CD4-positive, CD25-positive, alpha-beta regulatory T cell (primary cell): ENCODE results near the gene CCDC12. TPM values are rescaled to one million over a fixed set of nuclear protein-coding genes. Genes with fewer than 3 reads are reported as not detected.
A peak's percentile ranks its signal among the peaks of the same experiment; 100 is the strongest.

Experiments
- ATAC-seq, 2 donors: fragments of 150-1000 bp; cut with Tn5 transposase; one replicate each; pipeline ENCODE4 v1.10.0; 2021; ENCODE audit warnings: low read depth in 2 of 2, moderate number of reproducible peaks in 2 of 2, moderate library complexity in 1 of 2
- DNase-seq, 3 donors: peaks; one replicate each; pipeline versions ENCODE4 v3.0.0 to v3.0.0-alpha.2; 2012 to 2022; ENCODE audit warnings: mixed read lengths in 1 of 3
- H3K27ac ChIP-seq: one replicate; pipeline ENCODE4 v1.7.0; 2013; ENCODE audit warnings: mild to moderate bottlenecking, low read length; ENCODE audit not compliant: insufficient read depth, poor library complexity, severe bottlenecking
- H3K27me3 ChIP-seq: one replicate; pipeline ENCODE4 v1.7.0; 2013; ENCODE audit warnings: low read length; ENCODE audit not compliant: control insufficient read depth, insufficient read depth
- H3K36me3 ChIP-seq: one replicate; pipeline ENCODE4 v1.7.0; 2013; ENCODE audit warnings: mild to moderate bottlenecking, low read length, moderate library complexity; ENCODE audit not compliant: control insufficient read depth, insufficient read depth
- H3K4me1 ChIP-seq: 2 replicates; pipeline ENCODE4 v1.7.0; 2013; ENCODE audit warnings: mild to moderate bottlenecking, low read length; ENCODE audit not compliant: insufficient read depth, control insufficient read depth, poor library complexity, severe bottlenecking
- H3K4me3 ChIP-seq: one replicate; pipeline ENCODE4 v1.7.0; 2013; ENCODE audit warnings: low read depth, mild to moderate bottlenecking, low read length, moderate library complexity
- H3K9me3 ChIP-seq, 2 experiments: 1 replicate in 1 of 2; 2 replicates in 1 of 2; pipeline ENCODE4 v1.7.0; 2013; ENCODE audit warnings: low read length in 2 of 2, mild to moderate bottlenecking in 1 of 2, moderate library complexity in 1 of 2; ENCODE audit not compliant: control insufficient read depth in 2 of 2
- H3K27ac Mint-ChIP-seq, 3 donors: one replicate each; pipeline ENCODE4 v1.8.0; 2020 to 2022; ENCODE audit warnings: mild to moderate bottlenecking in 3 of 3, mixed read lengths in 3 of 3, moderate library complexity in 2 of 3
- H3K27me3 Mint-ChIP-seq: one replicate; pipeline ENCODE4 v1.8.0; 2022; ENCODE audit warnings: mild to moderate bottlenecking, mixed read lengths
- H3K36me3 Mint-ChIP-seq: one replicate; pipeline ENCODE4 v1.8.0; 2020; ENCODE audit warnings: mixed read lengths
- H3K4me1 Mint-ChIP-seq, 4 donors: one replicate each; pipeline ENCODE4 v1.8.0; 2020 to 2022; ENCODE audit warnings: mixed read lengths in 4 of 4, mild to moderate bottlenecking in 1 of 4
- H3K4me3 Mint-ChIP-seq, 4 donors: one replicate each; pipeline ENCODE4 v1.8.0; 2020 to 2022; ENCODE audit warnings: mild to moderate bottlenecking in 4 of 4, mixed read lengths in 4 of 4, moderate library complexity in 3 of 4
- H3K9me3 Mint-ChIP-seq, 7 donors: one replicate each; pipeline ENCODE4 v1.8.0; 2020 to 2022; ENCODE audit warnings: mixed read lengths in 7 of 7, mild to moderate bottlenecking in 3 of 7, moderate library complexity in 2 of 7
- polyA plus RNA-seq, 4 donors: library from polyadenylated mRNA; unstranded; fragments of 300-500 nt; fragmentation: Illumina TruSeq; gene quantifications; one replicate each; pipeline ENCODE4 v1.2.3, GENCODE V29; 2021
- total RNA-seq: library from RNA; stranded (reverse); gene quantifications from one replicate; pipeline ENCODE4 v1.2.3, GENCODE V29; 2022

Gene CCDC12
- total and polyA plus RNA-seq, 5 donors from 2014 or later = 71.8 to 116 (median 104) TPM

DNA sequence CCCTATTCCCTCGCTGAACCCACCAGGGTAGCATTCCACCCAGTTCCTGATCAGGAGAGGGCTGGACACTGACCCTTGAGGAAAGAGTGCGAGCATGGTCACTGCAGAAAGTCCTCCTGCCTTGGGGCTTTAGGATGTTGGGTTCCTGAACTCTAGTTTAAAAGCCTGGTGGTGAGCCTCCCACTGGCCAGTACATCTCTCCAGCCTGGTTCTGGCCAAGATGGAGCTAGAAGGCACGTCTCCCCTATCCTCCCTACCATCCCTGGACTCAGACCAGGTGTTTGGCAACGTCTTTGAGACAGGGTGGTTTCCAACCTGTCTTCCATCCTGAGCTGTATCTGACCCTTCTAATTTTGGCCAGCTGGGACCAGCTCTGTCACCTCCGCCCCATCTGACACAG lies 34.4 kb upstream of the CCDC12 start:
- H3K27ac ChIP-seq = no peak overlapping the region
- H3K36me3 ChIP-seq = peaks cover 17% of the 10 kb centered on the region
- H3K9me3 Mint-ChIP-seq = no peaks in the 10 kb centered on the region

DNA sequence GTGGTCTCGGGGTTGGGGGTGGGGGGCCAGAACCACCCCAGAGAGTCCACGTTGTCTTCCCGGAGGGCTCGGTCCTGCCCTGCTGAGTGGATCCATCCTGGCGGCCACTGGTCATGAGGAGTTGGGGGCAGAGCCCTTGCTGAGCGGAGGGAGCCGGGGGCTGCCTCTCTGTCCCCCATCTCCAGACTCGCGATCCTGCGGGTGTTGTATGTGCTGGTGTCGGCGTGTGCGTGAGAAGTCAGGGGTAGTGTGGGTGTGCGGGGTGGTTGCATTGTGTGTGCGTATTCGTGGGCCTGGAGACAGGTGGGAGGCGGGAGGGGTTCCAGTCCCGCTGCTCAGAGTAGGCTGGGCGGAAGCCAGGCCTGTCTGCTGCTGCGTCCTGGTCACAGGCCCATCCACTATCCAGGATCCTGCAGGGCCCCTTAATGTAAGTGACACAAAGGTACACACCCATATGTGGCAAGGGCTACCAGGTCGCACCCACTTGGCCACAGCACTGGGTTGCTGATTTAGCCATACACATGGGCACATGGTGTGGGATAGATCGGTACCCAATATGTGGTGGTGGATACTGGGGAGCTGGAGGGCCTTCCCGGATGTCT lies 33.7 kb upstream of the CCDC12 start:
- peak overlapping the region in 3 of 4 donors; percentile 9 to 82 (median 81) for H3K4me3 Mint-ChIP-seq
- peaks cover 3 to 18% (median 4%) of the 10 kb centered on the region in 4 donors for H3K4me1 Mint-ChIP-seq
- no peaks in the 10 kb centered on the region for H3K9me3 Mint-ChIP-seq
- no peaks in the 10 kb centered on the region for H3K9me3 ChIP-seq
- peak overlapping the region; percentile 51 to 79 (median 73) for H3K27ac Mint-ChIP-seq
- peaks cover 13% of the 10 kb centered on the region for H3K4me1 ChIP-seq
- no peak for ATAC-seq
- H3K27me3 Mint-ChIP-seq = no peaks in the 10 kb centered on the region
- H3K27me3 ChIP-seq = no peaks in the 10 kb centered on the region
- peaks cover 24% of the 10 kb centered on the region for H3K36me3 ChIP-seq
- DNase-seq = no peak
- peaks cover 15% of the 10 kb centered on the region for H3K36me3 Mint-ChIP-seq
- H3K4me3 ChIP-seq = no peak overlapping the region
- peak overlapping the region; percentile 61 for H3K27ac ChIP-seq

More for the DNA sequence above, 34.4 kb upstream of the CCDC12 start:
- Mint-ChIP-seq H3K36me3 (peaks cover 10% of the 10 kb centered on the region), H3K27me3 (no peaks in the 10 kb centered on the region), H3K4me1 (peaks cover 3 to 18% (median 5%) of the 10 kb centered on the region in 4 donors), H3K27ac (peak overlapping the region; percentile 8 to 79 (median 73)), H3K4me3 (peak overlapping the region in 2 of 4 donors; percentile 32 to 82)
- no peak for DNase-seq
- no peak for ATAC-seq
- H3K4me3 ChIP-seq = no peak overlapping the region
- no peaks in the 10 kb centered on the region for H3K9me3 ChIP-seq
- H3K4me1 ChIP-seq = peaks cover 13% of the 10 kb centered on the region
- H3K27me3 ChIP-seq = no peaks in the 10 kb centered on the region

GRCh38 chr3:47009225-47010110 lies 32.9 kb upstream of the CCDC12 start:
- H3K27me3 ChIP-seq = no peaks in the 10 kb centered on the region
- no peaks in the 10 kb centered on the region for H3K27me3 Mint-ChIP-seq
- peak overlapping the region in 2 of 3 donors; percentile 73 to 83 for H3K27ac Mint-ChIP-seq
- no peak overlapping the region for H3K4me3 ChIP-seq
- H3K9me3 Mint-ChIP-seq = no peaks in the 10 kb centered on the region
- H3K27ac ChIP-seq = peak overlapping the region; percentile 61
- H3K36me3 ChIP-seq = peaks cover 32% of the 10 kb centered on the region
- H3K9me3 ChIP-seq = no peaks in the 10 kb centered on the region
- H3K4me1 ChIP-seq = peaks cover 13% of the 10 kb centered on the region
- peak; percentile 72 to 81 (median 79) for DNase-seq
- peak; percentile 78 to 85 for ATAC-seq
- peaks cover 15% of the 10 kb centered on the region for H3K36me3 Mint-ChIP-seq
- H3K4me3 Mint-ChIP-seq = peak overlapping the region; percentile 9 to 86 (median 82)
- peaks cover 3 to 18% (median 4%) of the 10 kb centered on the region in 4 donors for H3K4me1 Mint-ChIP-seq

DNA sequence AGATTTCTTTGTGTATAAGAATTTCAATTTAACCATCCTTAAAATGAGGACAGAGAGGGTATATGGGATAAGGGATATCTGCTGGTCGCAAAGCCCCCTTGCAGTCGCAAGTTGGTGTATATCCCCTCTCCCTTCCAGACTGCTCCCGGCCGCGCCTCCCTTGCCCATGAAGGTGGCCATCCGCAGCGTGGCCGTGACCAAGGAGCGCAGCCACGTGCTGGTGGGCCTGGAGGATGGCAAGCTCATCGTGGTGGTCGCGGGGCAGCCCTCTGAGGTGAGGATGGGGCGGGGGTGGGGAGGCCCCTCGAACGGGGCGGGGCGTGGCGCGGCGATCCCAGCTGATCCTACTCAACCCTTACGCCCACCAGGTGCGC lies 32.3 kb upstream of the CCDC12 start:
- Histone ChIP-seq H3K4me3 (no peak overlapping the region), H3K36me3 (peaks cover 38% of the 10 kb centered on the region), H3K9me3 (no peaks in the 10 kb centered on the region), H3K4me1 (peaks cover 13% of the 10 kb centered on the region), H3K27ac (peak overlapping the region; percentile 61), H3K27me3 (no peaks in the 10 kb centered on the region)
- peaks cover 0 to 18% (median 4%) of the 10 kb centered on the region in 4 donors for H3K4me1 Mint-ChIP-seq
- ATAC-seq (no peak), DNase-seq (no peak)
- H3K27ac Mint-ChIP-seq = peak overlapping the region in 1 of 3 donors; percentile 75
- H3K4me3 Mint-ChIP-seq = peak overlapping the region in 3 of 4 donors; percentile 70 to 81 (median 80)
- no peaks in the 10 kb centered on the region for H3K27me3 Mint-ChIP-seq
- no peaks in the 10 kb centered on the region for H3K9me3 Mint-ChIP-seq
- H3K36me3 Mint-ChIP-seq = peaks cover 18% of the 10 kb centered on the region

- Mint-ChIP-seq H3K27ac (peak overlapping the region in 1 of 3 donors; percentile 75), H3K4me1 (peaks cover 0 to 18% (median 4%) of the 10 kb centered on the region in 4 donors), H3K9me3 (no peaks in the 10 kb centered on the region), H3K27me3 (no peaks in the 10 kb centered on the region), H3K4me3 (peak overlapping the region in 3 of 4 donors; percentile 70 to 81 (median 80)), H3K36me3 (peaks cover 21% of the 10 kb centered on the region)
- H3K9me3 ChIP-seq = no peaks in the 10 kb centered on the region
- ATAC-seq = no peak
- H3K4me1 ChIP-seq = peaks cover 13% of the 10 kb centered on the region
- no peak for DNase-seq
- H3K27ac ChIP-seq = no peak overlapping the region
- H3K27me3 ChIP-seq = no peaks in the 10 kb centered on the region
- H3K36me3 ChIP-seq = peaks cover 43% of the 10 kb centered on the region
- no peak overlapping the region for H3K4me3 ChIP-seq
These were observed 31.8 kb upstream of the CCDC12 start for GRCh38 chr3:47008234-47008796.

GRCh38 chr3:47007482-47008233 lies 31.1 kb upstream of the CCDC12 start:
- H3K36me3 ChIP-seq = peaks cover 49% of the 10 kb centered on the region
- H3K27ac Mint-ChIP-seq = no peak overlapping the region

GRCh38 chr3:47007001-47007400 lies 30.5 kb upstream of the CCDC12 start:
- Histone ChIP-seq H3K9me3 (no peaks in the 10 kb centered on the region), H3K36me3 (peaks cover 55% of the 10 kb centered on the region), H3K4me3 (no peak overlapping the region), H3K27ac (no peak overlapping the region), H3K27me3 (no peaks in the 10 kb centered on the region), H3K4me1 (peaks cover 13% of the 10 kb centered on the region)
- no peak overlapping the region for H3K4me3 Mint-ChIP-seq
- peaks cover 25% of the 10 kb centered on the region for H3K36me3 Mint-ChIP-seq
- no peaks in the 10 kb centered on the region for H3K27me3 Mint-ChIP-seq
- H3K27ac Mint-ChIP-seq = no peak overlapping the region
- H3K9me3 Mint-ChIP-seq = no peaks in the 10 kb centered on the region
- ATAC-seq = no peak
- H3K4me1 Mint-ChIP-seq = peaks cover 0 to 18% (median 4%) of the 10 kb centered on the region in 4 donors
- DNase-seq = no peak

More at GRCh38 chr3:47007482-47008233, 31.1 kb upstream of the CCDC12 start:
- no peaks in the 10 kb centered on the region for H3K27me3 ChIP-seq
- H3K9me3 ChIP-seq = no peaks in the 10 kb centered on the region
- peaks cover 13% of the 10 kb centered on the region for H3K4me1 ChIP-seq
- H3K27ac ChIP-seq = no peak overlapping the region
- H3K4me3 ChIP-seq = no peak overlapping the region
- Mint-ChIP-seq H3K27me3 (no peaks in the 10 kb centered on the region), H3K4me3 (peak overlapping the region in 1 of 4 donors; percentile 81), H3K4me1 (peaks cover 0 to 18% (median 4%) of the 10 kb centered on the region in 4 donors), H3K36me3 (peaks cover 21% of the 10 kb centered on the region), H3K9me3 (no peaks in the 10 kb centered on the region)
- DNase-seq (no peak), ATAC-seq (no peak)
